Endothelial cell (in vitro differentiated cells): Measurements from ENCODE around the gene TLR6. TPM values are rescaled to one million over a fixed set of nuclear protein-coding genes. Genes with fewer than 3 reads are reported as not detected.

Experiments used
- DNase-seq: peaks from one replicate; pipeline ENCODE4 v3.0.0; 2021; ENCODE audit warnings: low spot score
- H3K27ac Mint-ChIP-seq: one replicate; pipeline ENCODE4 v1.8.0; 2021; ENCODE audit warnings: mixed read lengths, inconsistent platforms; ENCODE audit not compliant: unreplicated experiment
- H3K27me3 Mint-ChIP-seq: one replicate; pipeline ENCODE4 v1.8.0; 2021; ENCODE audit warnings: mild to moderate bottlenecking, moderate library complexity, mixed read lengths, inconsistent platforms; ENCODE audit not compliant: unreplicated experiment
- H3K36me3 Mint-ChIP-seq: one replicate; pipeline ENCODE4 v1.8.0; 2021; ENCODE audit warnings: mild to moderate bottlenecking, low read depth, mixed read lengths, inconsistent platforms; ENCODE audit not compliant: unreplicated experiment
- H3K4me1 Mint-ChIP-seq: one replicate; pipeline ENCODE4 v1.8.0; 2021; ENCODE audit warnings: mild to moderate bottlenecking, mixed read lengths, inconsistent platforms; ENCODE audit not compliant: unreplicated experiment
- H3K4me3 Mint-ChIP-seq: one replicate; pipeline ENCODE4 v1.8.0; 2021; ENCODE audit warnings: mild to moderate bottlenecking, mixed read lengths, inconsistent platforms; ENCODE audit not compliant: unreplicated experiment
- H3K9me3 Mint-ChIP-seq: one replicate; pipeline ENCODE4 v1.8.0; 2021; ENCODE audit warnings: mixed read lengths, inconsistent platforms; ENCODE audit not compliant: unreplicated experiment
- total RNA-seq: library from RNA; stranded (reverse); fragmentation: NEBNext Ultra II Directional; extraction: Animal tissue kit (Norgen Biotek cat#: 25700); gene quantifications from one replicate; pipeline ENCODE4 v1.2.1, GENCODE V29; 2021; ENCODE audit not compliant: unreplicated experiment
- TF ChIP-seq, protein P1 (sequence below): fragments of 200-600 bp; sonication (generic); IDR thresholded peaks from one replicate; pipeline ENCODE4 v1.5.0; 2021; ENCODE audit warnings: antibody characterized with exemption; ENCODE audit not compliant: unreplicated experiment

Gene TLR6
- total RNA-seq, 1 donor from 2014 or later, result 0.85 TPM

DNA sequence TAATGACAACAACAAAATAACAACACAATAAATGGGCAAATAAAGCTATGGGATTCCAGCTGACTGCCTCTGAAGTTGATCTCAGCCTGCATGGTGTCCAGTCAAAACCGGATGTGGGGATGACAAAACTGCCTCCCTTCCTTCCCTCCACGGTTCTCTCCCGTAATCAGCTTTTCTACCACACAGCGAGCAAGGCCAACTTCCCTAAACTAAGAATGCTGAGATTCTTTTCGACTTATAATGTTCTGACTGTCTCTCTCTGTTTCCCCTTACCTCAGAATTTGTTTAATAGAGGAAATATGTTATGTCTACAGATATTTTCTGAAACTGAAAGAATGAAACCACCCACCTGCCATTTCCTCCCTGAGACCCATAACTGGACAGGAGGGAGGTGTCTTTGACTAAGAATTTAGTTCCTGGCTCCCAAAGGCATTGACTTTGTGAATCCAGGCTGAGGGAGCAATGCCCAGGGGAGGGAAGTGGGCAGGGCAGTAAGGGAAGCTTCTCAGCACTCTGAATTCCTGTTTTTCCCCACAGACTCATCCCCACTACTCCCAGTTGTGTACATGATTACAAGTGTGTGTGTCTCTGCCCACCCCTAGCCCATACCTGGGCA is 51.0 kb downstream of the TLR6 start:
- Mint-ChIP-seq H3K9me3 (peaks cover 12% of the 10 kb centered on the region), H3K4me1 (no peaks in the 10 kb centered on the region), H3K27me3 (no peaks in the 10 kb centered on the region), H3K4me3 (no peak overlapping the region), H3K36me3 (peaks cover 10% of the 10 kb centered on the region), H3K27ac (no peak overlapping the region)
- TF ChIP-seq, protein P1, sequence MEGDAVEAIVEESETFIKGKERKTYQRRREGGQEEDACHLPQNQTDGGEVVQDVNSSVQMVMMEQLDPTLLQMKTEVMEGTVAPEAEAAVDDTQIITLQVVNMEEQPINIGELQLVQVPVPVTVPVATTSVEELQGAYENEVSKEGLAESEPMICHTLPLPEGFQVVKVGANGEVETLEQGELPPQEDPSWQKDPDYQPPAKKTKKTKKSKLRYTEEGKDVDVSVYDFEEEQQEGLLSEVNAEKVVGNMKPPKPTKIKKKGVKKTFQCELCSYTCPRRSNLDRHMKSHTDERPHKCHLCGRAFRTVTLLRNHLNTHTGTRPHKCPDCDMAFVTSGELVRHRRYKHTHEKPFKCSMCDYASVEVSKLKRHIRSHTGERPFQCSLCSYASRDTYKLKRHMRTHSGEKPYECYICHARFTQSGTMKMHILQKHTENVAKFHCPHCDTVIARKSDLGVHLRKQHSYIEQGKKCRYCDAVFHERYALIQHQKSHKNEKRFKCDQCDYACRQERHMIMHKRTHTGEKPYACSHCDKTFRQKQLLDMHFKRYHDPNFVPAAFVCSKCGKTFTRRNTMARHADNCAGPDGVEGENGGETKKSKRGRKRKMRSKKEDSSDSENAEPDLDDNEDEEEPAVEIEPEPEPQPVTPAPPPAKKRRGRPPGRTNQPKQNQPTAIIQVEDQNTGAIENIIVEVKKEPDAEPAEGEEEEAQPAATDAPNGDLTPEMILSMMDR, result no peak
- DNase-seq, result no peak

DNA sequence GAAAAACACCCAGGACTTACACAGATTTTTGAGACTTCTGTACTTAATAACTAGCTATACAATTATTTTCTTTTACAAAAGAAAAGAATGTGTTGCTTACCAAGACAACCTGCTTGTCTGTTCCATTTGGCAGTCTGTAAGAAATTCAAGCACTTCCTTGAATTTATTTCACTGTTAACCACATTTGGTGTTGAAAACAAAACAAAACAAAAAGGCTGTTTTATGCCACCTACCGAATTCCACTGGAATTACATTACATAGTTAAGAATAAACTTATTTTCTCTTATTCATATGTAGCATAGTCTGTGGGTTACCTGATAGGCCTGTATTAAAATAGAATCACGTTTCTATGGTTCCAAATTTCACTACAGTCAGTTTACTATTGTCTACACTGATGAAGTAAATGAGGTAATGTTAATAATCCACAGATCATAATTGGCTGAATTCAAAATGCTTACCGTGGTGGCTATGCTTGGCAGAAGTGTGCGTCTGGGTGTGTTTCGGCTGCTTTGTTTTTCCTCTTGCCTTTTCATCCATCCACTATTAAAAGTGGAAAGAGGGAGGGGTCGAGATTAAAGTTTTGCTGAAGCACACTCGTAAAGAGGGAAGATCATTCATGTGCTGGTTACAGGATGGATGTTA is 51.8 kb downstream of the TLR6 start, which contains the start of gene TLR1:
TSS of gene TLR1 (minus strand) at position 138 of the 642 bp plus-strand sequence. CDS start 5,960 bp downstream, outside the sequence.
- Mint-ChIP-seq H3K9me3 (peaks cover 12% of the 10 kb centered on the region), H3K4me3 (no peak within 1 kb of the TSS), H3K36me3 (peaks cover 10% of the 10 kb centered on the region), H3K4me1 (no peaks in the 10 kb centered on the region), H3K27me3 (no peaks in the 10 kb centered on the region), H3K27ac (no peak within 1 kb of the TSS)
- TF ChIP-seq, protein P1, result peak; percentile 67
- no peak for DNase-seq

DNA sequence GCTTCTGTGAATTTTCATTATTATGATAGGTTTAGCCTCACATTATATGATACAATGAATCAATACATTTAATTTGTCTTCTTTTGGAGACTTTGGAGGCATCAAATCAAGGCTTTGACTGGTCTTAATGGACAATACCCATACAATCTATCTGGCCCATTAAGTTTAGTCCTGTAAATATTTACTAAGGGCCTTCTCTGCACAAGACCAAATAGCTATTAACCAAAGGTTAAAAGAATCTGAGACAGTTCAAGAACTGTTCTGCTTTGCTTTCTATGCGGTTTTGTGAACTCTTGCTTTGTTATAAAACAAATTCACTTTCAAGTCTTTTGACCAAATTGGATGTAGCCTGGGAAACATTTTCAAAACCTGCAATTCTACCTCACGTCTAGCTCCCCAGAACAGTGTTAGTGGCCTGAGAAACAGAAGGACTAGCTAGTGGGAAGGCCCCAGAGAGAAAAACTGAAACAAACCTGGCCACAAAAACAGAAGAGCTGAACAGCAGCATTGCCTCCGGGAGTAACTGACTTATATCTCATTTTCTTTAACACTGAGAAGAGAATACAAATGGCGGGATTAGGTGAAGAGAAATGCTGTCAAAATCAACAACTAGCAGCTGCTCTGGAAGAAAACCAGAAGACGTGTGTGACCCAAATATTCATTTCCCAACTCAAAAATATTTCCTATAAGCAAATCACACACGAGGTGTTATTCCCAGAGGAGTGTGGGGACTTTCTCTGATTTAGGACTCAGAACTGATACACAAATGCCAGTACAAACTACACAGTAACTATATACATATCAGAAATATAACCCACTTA is 52.6 kb downstream of the TLR6 start:
- Mint-ChIP-seq H3K27ac (no peak overlapping the region), H3K4me3 (no peak overlapping the region), H3K9me3 (peaks cover 12% of the 10 kb centered on the region), H3K36me3 (peaks cover 10% of the 10 kb centered on the region), H3K27me3 (no peaks in the 10 kb centered on the region), H3K4me1 (no peaks in the 10 kb centered on the region)
- TF ChIP-seq, protein P1, result no peak
- DNase-seq, result no peak

DNA sequence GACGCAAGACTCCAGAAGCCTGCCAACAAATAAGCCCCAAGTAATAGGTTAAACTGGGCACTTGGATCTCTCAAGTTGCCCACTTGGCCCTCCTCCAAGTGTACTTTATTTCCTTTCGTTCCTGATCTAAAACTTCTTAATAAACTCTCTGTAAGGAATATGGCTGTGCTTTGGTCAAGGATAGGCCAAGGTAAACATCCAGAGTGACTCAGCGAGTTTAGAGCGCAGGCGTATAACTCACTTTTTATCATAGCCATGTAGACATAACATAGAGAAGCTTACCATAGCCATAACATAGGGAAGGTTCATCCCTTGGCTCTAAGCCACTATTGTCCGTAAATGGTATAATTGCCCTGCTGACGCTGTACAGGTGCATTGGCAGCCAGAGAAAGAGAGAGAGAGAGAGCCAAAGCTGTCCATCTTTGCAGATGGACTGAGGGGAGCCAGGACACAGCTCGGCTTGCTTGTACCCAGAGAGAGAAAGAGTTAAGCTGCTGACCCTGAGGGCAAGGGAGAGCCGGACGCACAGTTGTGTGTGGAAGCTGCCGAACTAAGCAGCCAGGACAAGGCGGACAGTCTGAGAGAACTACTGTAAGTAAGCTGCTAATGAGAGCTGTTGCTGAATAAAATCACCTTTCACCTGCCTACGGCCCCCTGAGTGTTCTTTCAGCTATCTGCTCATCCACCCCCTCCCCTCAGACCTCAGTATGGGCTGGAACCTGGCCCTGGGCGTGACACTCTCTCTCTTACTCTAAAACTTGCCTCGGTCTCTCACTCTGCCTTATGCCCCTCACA is 53.9 kb downstream of the TLR6 start:
- H3K4me1 Mint-ChIP-seq, result no peaks in the 10 kb centered on the region
- DNase-seq, result no peak
- TF ChIP-seq, protein P1, result no peak
- H3K27me3 Mint-ChIP-seq, result no peaks in the 10 kb centered on the region
- H3K9me3 Mint-ChIP-seq, result peaks cover 12% of the 10 kb centered on the region
- H3K27ac Mint-ChIP-seq, result no peak overlapping the region
- H3K36me3 Mint-ChIP-seq, result peaks cover 10% of the 10 kb centered on the region
- no peak overlapping the region for H3K4me3 Mint-ChIP-seq
